Endodermal cell (in vitro differentiated cells): ENCODE data around the gene AHNAK2. TPM values are rescaled to one million over a fixed set of nuclear protein-coding genes. Genes with fewer than 3 reads are reported as not detected.

ENCODE experiments used
- DNase-seq: peaks from one replicate; pipeline ENCODE4 v3.0.0-alpha.2; 2017
- H3K27ac ChIP-seq: 2 replicates; pipeline ENCODE4 v1.5.1; 2013; ENCODE audit warnings: mild to moderate bottlenecking, low read depth, low read length, moderate library complexity
- H3K27me3 ChIP-seq: 2 replicates; pipeline ENCODE4 v1.6.1; 2013; ENCODE audit warnings: mild to moderate bottlenecking, low read length, moderate library complexity; ENCODE audit not compliant: insufficient read depth, control insufficient read depth, poor library complexity, severe bottlenecking
- H3K36me3 ChIP-seq: 2 replicates; pipeline ENCODE4 v1.7.0; 2013; ENCODE audit warnings: mild to moderate bottlenecking, low read length, moderate library complexity; ENCODE audit not compliant: control insufficient read depth, insufficient read depth
- H3K4me1 ChIP-seq: one replicate; pipeline ENCODE4 v1.7.0; 2013; ENCODE audit warnings: low read length; ENCODE audit not compliant: control insufficient read depth, insufficient read depth
- H3K4me3 ChIP-seq: 2 replicates; pipeline ENCODE4 v1.5.1; 2013; ENCODE audit warnings: mild to moderate bottlenecking, low read length, moderate library complexity
- H3K9ac ChIP-seq: 2 replicates; pipeline ENCODE4 v1.6.1; 2013; ENCODE audit warnings: mild to moderate bottlenecking, low read length, moderate library complexity; ENCODE audit not compliant: poor library complexity, severe bottlenecking; ENCODE audit errors: extremely low read depth
- H3K9me3 ChIP-seq: 2 replicates; pipeline ENCODE4 v1.6.1; 2013; ENCODE audit warnings: mild to moderate bottlenecking, low read length, moderate library complexity; ENCODE audit not compliant: control insufficient read depth
- H3K27ac Mint-ChIP-seq: 2 replicates; pipeline ENCODE4 v1.8.0; 2020; ENCODE audit warnings: mixed read lengths
- H3K27me3 Mint-ChIP-seq: 2 replicates; pipeline ENCODE4 v1.8.0; 2021; ENCODE audit warnings: mild to moderate bottlenecking, mixed read lengths; ENCODE audit not compliant: insufficient read depth
- H3K36me3 Mint-ChIP-seq: 2 replicates; pipeline ENCODE4 v1.8.0; 2020; ENCODE audit warnings: low read depth, mixed read lengths
- H3K4me1 Mint-ChIP-seq: 2 replicates; pipeline ENCODE4 v1.8.0; 2020; ENCODE audit warnings: mixed read lengths
- H3K4me3 Mint-ChIP-seq: 2 replicates; pipeline ENCODE4 v1.8.0; 2020; ENCODE audit warnings: mild to moderate bottlenecking, moderate library complexity, mixed read lengths
- H3K9me3 Mint-ChIP-seq: 2 replicates; pipeline ENCODE4 v1.8.0; 2020; ENCODE audit warnings: mild to moderate bottlenecking, mixed read lengths
- WGBS, 2 experiments: methylation state at CpG; one replicate each; pipeline versions ENCODE4 v1.1.5 to v1.1.7; 2013; ENCODE audit warnings: missing lambda C conversion rate in 2 of 2, mixed read lengths in 1 of 2; ENCODE audit not compliant: insufficient coverage in 1 of 2, insufficient read length in 1 of 2; 5-methylcytosine and 5-hydroxymethylcytosine counted together
- total RNA-seq, 2 donors: library from RNA; stranded (reverse); fragmentation: NEBNext Ultra II Directional in 1 of 2; extraction: Animal tissue kit (Norgen Biotek cat#: 25700) in 1 of 2; gene quantifications; 2 replicates in 1 of 2; 3 replicates in 1 of 2; pipeline ENCODE4 v1.2.1, GENCODE V29; 2021
- TF ChIP-seq, protein P1 (sequence below): fragments of 200-600 bp; sonication (generic); conservative IDR thresholded peaks from 2 replicates; pipeline ENCODE4 v1.5.0; 2021; ENCODE audit warnings: antibody characterized with exemption, mild to moderate bottlenecking

AHNAK2 gene
- total RNA-seq, 2 donors from 2014 or later: 0.93 to 2.2 TPM

DNA sequence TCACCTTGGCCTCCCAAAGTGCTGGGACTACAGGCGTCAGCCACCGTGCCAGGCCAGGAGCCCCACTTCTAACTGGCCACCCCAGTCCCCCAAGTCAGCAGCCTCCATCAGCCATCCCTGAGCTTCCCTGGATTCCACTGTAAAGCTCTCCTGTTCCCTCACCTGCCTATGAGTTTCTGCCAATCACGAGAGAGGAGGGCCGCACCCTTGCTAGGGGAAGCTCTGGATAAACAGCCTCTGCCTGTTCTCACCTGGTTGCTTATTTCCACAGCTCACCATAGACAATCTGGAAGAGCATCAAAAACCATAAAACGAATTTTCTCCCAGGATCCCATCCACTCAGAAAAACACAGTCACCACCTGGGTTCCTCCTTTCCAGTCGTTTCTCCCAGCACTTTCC is 37.7 kb upstream of the AHNAK2 start:
- Histone ChIP-seq H3K36me3 (peaks cover 38% of the 10 kb centered on the region), H3K27me3 (no peaks in the 10 kb centered on the region), H3K4me1 (peaks cover 10% of the 10 kb centered on the region), H3K9ac (no peak overlapping the region), H3K9me3 (no peaks in the 10 kb centered on the region), H3K27ac (no peak overlapping the region), H3K4me3 (no peak overlapping the region)
- 94 to 98% methylated on average over 5 to 6 of the region's 6 CpGs for whole genome bisulfite sequencing, 2 experiments
- peaks cover 47% of the 10 kb centered on the region for H3K4me1 Mint-ChIP-seq
- DNase-seq: no peak
- no peak overlapping the region for H3K27ac Mint-ChIP-seq
- peaks cover 35% of the 10 kb centered on the region for H3K36me3 Mint-ChIP-seq
- H3K27me3 Mint-ChIP-seq: no peaks in the 10 kb centered on the region
- no peaks in the 10 kb centered on the region for H3K9me3 Mint-ChIP-seq
- TF ChIP-seq, protein P1, sequence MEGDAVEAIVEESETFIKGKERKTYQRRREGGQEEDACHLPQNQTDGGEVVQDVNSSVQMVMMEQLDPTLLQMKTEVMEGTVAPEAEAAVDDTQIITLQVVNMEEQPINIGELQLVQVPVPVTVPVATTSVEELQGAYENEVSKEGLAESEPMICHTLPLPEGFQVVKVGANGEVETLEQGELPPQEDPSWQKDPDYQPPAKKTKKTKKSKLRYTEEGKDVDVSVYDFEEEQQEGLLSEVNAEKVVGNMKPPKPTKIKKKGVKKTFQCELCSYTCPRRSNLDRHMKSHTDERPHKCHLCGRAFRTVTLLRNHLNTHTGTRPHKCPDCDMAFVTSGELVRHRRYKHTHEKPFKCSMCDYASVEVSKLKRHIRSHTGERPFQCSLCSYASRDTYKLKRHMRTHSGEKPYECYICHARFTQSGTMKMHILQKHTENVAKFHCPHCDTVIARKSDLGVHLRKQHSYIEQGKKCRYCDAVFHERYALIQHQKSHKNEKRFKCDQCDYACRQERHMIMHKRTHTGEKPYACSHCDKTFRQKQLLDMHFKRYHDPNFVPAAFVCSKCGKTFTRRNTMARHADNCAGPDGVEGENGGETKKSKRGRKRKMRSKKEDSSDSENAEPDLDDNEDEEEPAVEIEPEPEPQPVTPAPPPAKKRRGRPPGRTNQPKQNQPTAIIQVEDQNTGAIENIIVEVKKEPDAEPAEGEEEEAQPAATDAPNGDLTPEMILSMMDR: no peak
- no peak overlapping the region for H3K4me3 Mint-ChIP-seq

DNA sequence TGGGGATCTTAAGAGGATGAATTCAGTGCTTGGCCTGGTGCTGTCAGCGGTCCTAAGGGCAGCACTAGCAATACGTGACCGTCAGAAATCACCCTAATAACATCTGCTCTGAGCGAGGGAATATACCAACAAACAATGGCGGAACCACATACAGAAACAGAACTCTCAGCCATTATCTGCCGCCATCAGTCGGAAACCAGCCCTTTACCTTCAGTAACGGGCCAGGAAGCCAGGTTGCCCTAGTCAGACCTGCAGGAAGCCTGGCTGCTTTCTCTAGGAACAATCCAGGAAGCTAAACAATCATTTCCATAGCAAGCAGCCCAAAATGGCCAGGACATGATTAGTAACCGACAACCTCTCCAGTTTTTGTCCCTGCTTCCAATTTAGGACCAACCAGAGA is 37.1 kb upstream of the AHNAK2 start:
- Histone ChIP-seq H3K27ac (no peak overlapping the region), H3K4me3 (no peak overlapping the region), H3K4me1 (peaks cover 10% of the 10 kb centered on the region), H3K9me3 (no peaks in the 10 kb centered on the region), H3K36me3 (peaks cover 43% of the 10 kb centered on the region), H3K27me3 (no peaks in the 10 kb centered on the region), H3K9ac (no peak overlapping the region)
- no peaks in the 10 kb centered on the region for H3K9me3 Mint-ChIP-seq
- peaks cover 39% of the 10 kb centered on the region for H3K36me3 Mint-ChIP-seq
- TF ChIP-seq, protein P1: no peak
- DNase-seq: no peak
- H3K4me3 Mint-ChIP-seq: no peak overlapping the region
- peaks cover 47% of the 10 kb centered on the region for H3K4me1 Mint-ChIP-seq
- 96 to 100% methylated on average over 5 to 9 of the region's 9 CpGs for WGBS, 2 experiments
- H3K27ac Mint-ChIP-seq: peak overlapping the region; percentile 1
- no peaks in the 10 kb centered on the region for H3K27me3 Mint-ChIP-seq

DNA sequence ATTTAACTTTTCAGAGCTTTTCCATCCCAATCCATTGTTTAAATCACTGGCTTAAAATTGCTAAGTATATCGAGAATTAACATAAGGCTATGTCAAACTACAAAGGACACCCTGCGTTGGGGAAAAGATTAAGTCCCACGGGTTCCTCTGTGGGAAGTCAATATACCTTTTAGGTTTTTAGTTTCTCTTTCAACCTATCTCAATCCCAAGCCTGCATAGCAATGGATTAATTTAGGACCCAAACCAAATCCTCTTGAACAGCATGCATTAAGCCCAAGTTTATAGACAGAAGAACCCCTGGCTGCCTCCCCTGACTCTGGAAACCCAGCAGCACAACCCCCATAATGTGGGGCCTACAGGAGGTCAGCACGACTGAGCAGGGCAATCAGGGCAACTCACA is 36.5 kb upstream of the AHNAK2 start:
- peaks cover 45% of the 10 kb centered on the region for H3K4me1 Mint-ChIP-seq
- no peak overlapping the region for H3K9ac ChIP-seq
- no peak overlapping the region for H3K27ac ChIP-seq
- H3K27me3 ChIP-seq: no peaks in the 10 kb centered on the region
- WGBS, 2 experiments: 80 to 87% methylated on average over 3 to 4 of the region's 4 CpGs
- H3K36me3 ChIP-seq: peaks cover 49% of the 10 kb centered on the region
- H3K4me3 ChIP-seq: no peak overlapping the region
- no peaks in the 10 kb centered on the region for H3K9me3 ChIP-seq
- no peaks in the 10 kb centered on the region for H3K9me3 Mint-ChIP-seq
- no peaks in the 10 kb centered on the region for H3K27me3 Mint-ChIP-seq
- peaks cover 10% of the 10 kb centered on the region for H3K4me1 ChIP-seq
- H3K4me3 Mint-ChIP-seq: no peak overlapping the region
- H3K27ac Mint-ChIP-seq: no peak overlapping the region
- DNase-seq: no peak
- TF ChIP-seq, protein P1: no peak
- H3K36me3 Mint-ChIP-seq: peaks cover 45% of the 10 kb centered on the region
